Kidney capillary endothelial cell (primary cell): ENCODE measurements around the gene RAB37.

Experiments
- DNase-seq: peaks from one replicate; pipeline ENCODE4 v3.0.0-alpha.2; 2018; ENCODE audit warnings: low spot score

Gene RAB37

GRCh38 chr17:74728033-74728701 lies 8.9 kb upstream of the RAB37 start:
- no peak for DNase-seq

GRCh38 chr17:74728702-74729075 lies 8.4 kb upstream of the RAB37 start:
- DNase-seq, result no peak

GRCh38 chr17:74729368-74729767 lies 7.7 kb upstream of the RAB37 start:
- DNase-seq, result no peak

GRCh38 chr17:74729866-74730265 lies 7.2 kb upstream of the RAB37 start:
- DNase-seq, result no peak

- DNase-seq, result no peak
Measured at GRCh38 chr17:74730491-74731346, 6.3 kb upstream of the RAB37 start.

GRCh38 chr17:74731347-74731605 lies 5.8 kb upstream of the RAB37 start:
- DNase-seq, result no peak

GRCh38 chr17:74732042-74732867 lies 4.8 kb upstream of the RAB37 start:
- no peak for DNase-seq

- DNase-seq, result no peak
Measured at GRCh38 chr17:74733365-74734122, 3.5 kb upstream of the RAB37 start.

- DNase-seq, result no peak
Measured at GRCh38 chr17:74734256-74734655, 2.8 kb upstream of the RAB37 start.

GRCh38 chr17:74737299-74738050 lies 419 bp downstream of the RAB37 start:
- DNase-seq, result no peak

GRCh38 chr17:74738051-74738996 lies 1.3 kb downstream of the RAB37 start:
- no peak for DNase-seq

- DNase-seq, result no peak
Measured at GRCh38 chr17:74739227-74739831, 2.3 kb downstream of the RAB37 start.

GRCh38 chr17:74740173-74740572 lies 3.1 kb downstream of the RAB37 start:
- DNase-seq, result no peak

- no peak for DNase-seq
Measured at GRCh38 chr17:74740641-74741387, 3.8 kb downstream of the RAB37 start.

GRCh38 chr17:74742153-74742515 lies 5.1 kb downstream of the RAB37 start:
- DNase-seq, result no peak

GRCh38 chr17:74742978-74743545 lies 6.0 kb downstream of the RAB37 start:
- no peak for DNase-seq

GRCh38 chr17:74743755-74744154 lies 6.7 kb downstream of the RAB37 start:
- no peak for DNase-seq

GRCh38 chr17:74744349-74744713 lies 7.3 kb downstream of the RAB37 start:
- DNase-seq, result no peak
